ENCODE results near the gene BCOR.

DNA sequence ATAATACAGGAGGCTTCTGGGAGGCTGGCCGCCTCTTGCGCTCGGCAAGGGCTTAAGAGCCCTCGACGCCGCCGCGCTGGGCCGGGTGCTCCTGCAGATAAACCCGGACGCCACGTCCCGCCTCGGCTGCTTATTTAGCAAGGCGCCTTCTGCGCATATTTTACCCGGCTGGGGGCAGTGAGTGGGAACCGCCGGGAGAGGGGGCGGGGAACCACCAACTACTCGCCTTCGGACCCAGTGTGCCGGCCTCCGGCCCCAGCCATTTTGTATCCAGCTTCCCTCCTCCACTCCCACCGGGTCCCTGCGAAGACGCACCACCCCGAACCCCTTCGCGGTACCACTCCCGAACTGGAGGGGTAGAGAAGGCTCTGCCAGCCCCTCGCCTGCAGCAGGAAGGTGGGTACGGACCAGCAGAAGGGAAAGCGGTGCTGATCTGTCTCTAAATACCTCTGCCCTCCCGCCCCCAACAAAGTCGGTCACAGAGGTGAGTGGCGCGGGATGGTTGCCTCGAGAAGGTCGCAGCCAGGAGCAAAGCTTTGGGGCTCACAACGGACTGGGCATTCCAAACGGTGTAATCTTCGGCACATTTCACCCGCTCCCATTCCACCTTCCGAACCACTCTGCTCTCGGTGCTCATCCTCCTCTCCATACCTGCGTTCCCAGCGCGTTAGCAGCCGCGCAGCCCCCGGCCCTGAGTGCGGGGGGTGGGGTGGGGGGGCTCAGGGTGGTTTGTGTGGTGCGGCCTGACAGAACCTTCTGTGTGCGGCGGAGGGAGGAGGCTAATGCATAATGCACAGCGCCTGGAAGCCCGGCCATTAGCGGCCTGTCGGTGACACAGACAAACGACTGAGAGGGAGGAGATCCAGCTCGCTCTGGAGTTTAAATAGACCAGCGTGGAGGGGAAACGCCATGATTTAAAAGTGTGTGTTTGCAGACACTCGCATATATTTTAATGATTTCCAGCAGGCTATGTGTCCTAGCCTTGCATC, 4.9 kb upstream of the BCOR start:
- TF ChIP-seq POLR2A (IDR thresholded peaks at IDR 0.05; ENCODE audit: low read length) (no peak), GATA1 (IDR thresholded peaks at IDR 0.05; ENCODE audit: low read depth, low read length) (no peak)

Data from erythroblast (primary cell).